EL (cell line): Measurements from ENCODE around the gene PEA15.

Source experiments
- DNase-seq: peaks from one replicate; pipeline ENCODE4 v3.0.0-alpha.2; 2016

PEA15 gene, protein sequence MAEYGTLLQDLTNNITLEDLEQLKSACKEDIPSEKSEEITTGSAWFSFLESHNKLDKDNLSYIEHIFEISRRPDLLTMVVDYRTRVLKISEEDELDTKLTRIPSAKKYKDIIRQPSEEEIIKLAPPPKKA

GRCh38 chr1:160205242-160206035, at the start of gene PEA15:
Gene PEA15 (plus strand): TSS chr1:160205384. CDS start chr1:160211545, 6,161 bp downstream.
- peak; percentile 70 for DNase-seq

DNA sequence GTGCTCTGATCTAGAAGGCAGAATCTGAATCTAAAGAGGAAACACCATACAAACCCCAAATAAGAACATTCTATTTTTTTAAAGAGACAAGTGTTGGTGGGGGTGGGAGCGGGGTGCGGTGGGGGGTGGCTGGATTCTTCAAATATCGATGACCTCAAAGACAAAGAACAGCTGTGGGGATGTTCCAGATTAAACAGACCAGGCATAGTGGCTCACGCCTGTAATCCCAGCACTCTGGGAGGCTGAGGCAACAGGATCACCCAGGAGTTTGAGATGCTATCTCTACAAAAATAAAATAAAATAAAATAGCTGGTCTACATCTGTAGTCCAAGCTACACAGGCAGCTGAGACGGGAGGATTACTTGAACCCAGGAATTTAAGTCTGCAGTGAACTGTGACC, 48.8 kb upstream of the PEA15 start:
- DNase-seq, result no peak

DNA sequence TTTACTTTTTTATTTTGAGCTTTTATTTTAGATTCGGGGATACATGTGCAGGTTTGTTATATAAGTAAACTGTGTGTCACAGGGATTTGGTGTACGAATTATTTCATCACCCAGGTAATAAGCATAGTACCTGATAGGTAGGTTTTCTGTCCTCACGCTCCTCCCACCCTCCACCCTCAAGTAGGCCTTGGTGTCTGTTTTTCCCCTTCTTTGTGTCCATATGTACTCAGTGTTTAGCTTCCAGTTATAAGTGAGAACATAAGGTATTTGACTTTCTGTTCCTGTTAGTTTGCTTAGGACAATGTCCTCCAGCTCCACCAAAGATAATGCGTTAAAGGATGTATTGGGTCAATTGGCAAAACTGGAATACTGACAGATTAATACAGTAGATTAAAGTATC, 48.0 kb upstream of the PEA15 start:
- no peak for DNase-seq

- DNase-seq, result no peak
Measured at GRCh38 chr1:160158031-160158430, 47.2 kb upstream of the PEA15 start.

GRCh38 chr1:160158534-160158933, 46.6 kb upstream of the PEA15 start:
- DNase-seq, result no peak

- no peak for DNase-seq
Measured at GRCh38 chr1:160159846-160160245, 45.3 kb upstream of the PEA15 start.

- DNase-seq, result peak; percentile 38
Measured at GRCh38 chr1:160161965-160162705, 43.0 kb upstream of the PEA15 start.

DNA sequence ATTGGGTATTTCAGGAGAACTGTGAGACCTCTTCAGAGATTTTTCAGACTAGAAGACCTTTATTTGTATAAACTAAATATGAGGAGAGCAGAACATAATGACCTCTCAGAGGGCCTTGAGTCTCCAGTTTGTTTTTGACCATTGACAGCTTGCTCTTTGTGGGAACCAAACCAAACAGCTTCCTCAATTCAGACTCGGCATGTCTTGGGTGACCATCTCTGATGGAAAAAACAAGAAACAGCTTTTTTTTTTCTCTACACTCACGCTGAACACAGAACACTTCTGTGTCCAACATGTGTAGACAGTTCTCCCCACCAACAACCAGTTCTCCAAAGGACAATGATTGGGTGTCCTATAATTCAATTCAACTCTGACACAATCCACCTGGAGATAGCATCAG, 42.3 kb upstream of the PEA15 start:
- DNase-seq, result no peak

GRCh38 chr1:160163615-160164014, 41.6 kb upstream of the PEA15 start:
- no peak for DNase-seq

GRCh38 chr1:160164121-160164520, 41.1 kb upstream of the PEA15 start:
- DNase-seq, result no peak

- no peak for DNase-seq
Measured at GRCh38 chr1:160166166-160166868, 38.9 kb upstream of the PEA15 start.

DNA sequence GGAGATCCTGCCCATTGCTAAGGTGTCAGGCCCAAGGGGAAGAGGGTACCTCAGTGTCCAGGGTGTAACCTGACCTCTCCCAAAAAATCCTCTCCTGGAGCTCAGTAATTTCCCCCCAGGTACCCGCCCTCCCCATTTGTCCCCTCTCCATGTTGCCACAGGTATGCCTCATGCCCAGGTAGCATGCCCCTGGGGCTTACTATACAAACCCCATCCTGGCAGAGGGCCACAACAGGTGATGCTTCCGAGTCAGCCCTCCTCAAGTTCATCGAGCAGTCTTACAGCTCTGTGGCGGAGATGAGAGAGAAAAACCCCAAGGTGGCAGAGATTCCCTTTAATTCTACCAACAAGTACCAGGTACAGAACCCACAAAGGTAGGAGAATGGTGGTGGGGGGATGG, 38.1 kb upstream of the PEA15 start:
- no peak for DNase-seq

DNA sequence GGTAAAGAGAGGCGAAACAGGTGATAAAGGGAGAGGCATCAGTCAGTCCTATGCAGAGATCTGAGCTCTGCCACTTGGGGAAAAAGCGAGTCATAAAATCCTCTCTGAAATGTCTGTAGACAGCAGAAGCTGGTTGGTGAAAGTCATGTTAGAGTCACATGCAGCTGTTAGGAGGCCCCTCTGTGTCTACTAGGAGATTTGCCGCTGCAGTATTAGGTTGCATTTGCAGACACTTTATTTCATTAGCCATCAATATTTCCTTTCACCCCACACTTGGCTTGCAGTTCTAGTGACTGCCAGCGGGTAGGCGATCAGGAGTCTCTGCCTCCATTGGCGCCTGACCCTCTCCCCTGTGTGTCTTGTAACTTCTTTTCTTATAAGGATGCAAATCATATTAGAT, 37.6 kb upstream of the PEA15 start:
- DNase-seq, result no peak

GRCh38 chr1:160168016-160168415, 37.2 kb upstream of the PEA15 start:
- DNase-seq, result no peak

DNA sequence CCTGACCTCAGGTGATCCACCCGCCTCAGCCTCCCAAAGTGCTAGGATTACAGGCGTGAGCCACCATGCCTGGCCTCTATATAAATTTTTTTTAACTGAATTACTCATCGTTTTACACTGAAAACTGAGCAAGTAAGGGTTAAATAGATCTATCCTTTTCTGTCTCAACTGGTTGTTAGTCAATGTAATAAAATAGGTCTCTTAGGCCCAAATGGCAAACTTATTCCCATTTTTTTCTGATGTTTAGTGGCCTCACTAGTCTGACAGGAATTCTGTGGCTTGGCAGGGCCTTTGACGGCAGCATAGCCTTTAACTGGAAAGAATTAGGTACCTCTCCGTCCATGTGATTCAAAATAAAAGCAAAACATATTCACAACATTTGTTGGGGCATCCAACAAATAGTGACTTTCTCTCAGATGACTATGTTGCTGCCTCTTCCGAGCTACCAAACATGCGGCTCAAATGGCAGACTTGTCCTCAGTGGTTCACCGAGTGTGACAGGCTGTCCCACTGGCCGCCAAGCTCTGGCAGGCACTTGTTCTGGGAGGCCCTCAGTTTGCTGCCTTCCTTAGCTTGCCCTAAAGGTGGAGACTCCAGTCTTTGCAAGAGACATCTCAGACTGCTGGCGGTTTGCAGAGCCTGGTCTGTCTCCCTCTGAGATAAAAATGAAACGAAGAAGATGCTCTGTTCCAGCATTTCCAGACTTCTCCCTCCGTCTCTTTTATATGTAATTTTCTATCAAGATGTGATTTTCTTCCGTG, 36.4 kb upstream of the PEA15 start:
- DNase-seq, result no peak

- no peak for DNase-seq
Measured at GRCh38 chr1:160169553-160170399, 35.4 kb upstream of the PEA15 start.

GRCh38 chr1:160171354-160171753, 33.8 kb upstream of the PEA15 start:
- DNase-seq, result peak; percentile 60

GRCh38 chr1:160171980-160172379, 33.2 kb upstream of the PEA15 start:
- no peak for DNase-seq

GRCh38 chr1:160177231-160177630, 28.0 kb upstream of the PEA15 start:
- DNase-seq, result no peak

GRCh38 chr1:160177667-160178066, 27.5 kb upstream of the PEA15 start:
- no peak for DNase-seq

- no peak for DNase-seq
Measured at GRCh38 chr1:160178731-160179130, 26.5 kb upstream of the PEA15 start.

- DNase-seq, result no peak
Measured at GRCh38 chr1:160179336-160179735, 25.8 kb upstream of the PEA15 start.
